Measurements from ENCODE around the gene SETDB1. TPM values are rescaled to one million over a fixed set of nuclear protein-coding genes. Genes with fewer than 3 reads are reported as not detected.

Gene SETDB1
- total RNA-seq, 2 donors from 2014 or later: 68.6 to 73.5 TPM

- H3K4me1 ChIP-seq (ENCODE audit: control insufficient read depth, insufficient read depth, low read length): no peaks in the 10 kb centered on the region
- 86% methylated on average over 5 of the region's 6 CpGs; no CpG with 5 or more reads in 1 of the 2 experiments for WGBS, 2 experiments (ENCODE audit: insufficient coverage in 1 of 2, insufficient read length in 1 of 2)
- Mint-ChIP-seq H3K36me3 (ENCODE audit: low read depth) (peaks cover 74% of the 10 kb centered on the region), H3K4me1 (peaks cover 10% of the 10 kb centered on the region), H3K4me3 (no peak overlapping the region), H3K9me3 (no peaks in the 10 kb centered on the region), H3K27ac (no peak overlapping the region), H3K27me3 (ENCODE audit: insufficient read depth) (no peaks in the 10 kb centered on the region)
- H3K4me3 ChIP-seq (ENCODE audit: low read length): no peak overlapping the region
- H3K36me3 ChIP-seq (ENCODE audit: control insufficient read depth, insufficient read depth, low read length): peaks cover 78% of the 10 kb centered on the region
- no peak overlapping the region for H3K9ac ChIP-seq (ENCODE audit: extremely low read depth, low read length, poor library complexity, severe bottlenecking)
- TF ChIP-seq CTCF (conservative IDR thresholded peaks at IDR 0.05): no peak
- DNase-seq: no peak
- H3K9me3 ChIP-seq (ENCODE audit: control insufficient read depth, low read length): no peaks in the 10 kb centered on the region
- H3K27ac ChIP-seq (ENCODE audit: low read depth, low read length): no peak overlapping the region
- no peaks in the 10 kb centered on the region for H3K27me3 ChIP-seq (ENCODE audit: control insufficient read depth, insufficient read depth, low read length, poor library complexity, severe bottlenecking)
Observed at GRCh38 chr1:150966011-150966410, 39.8 kb downstream of the SETDB1 start.

- no peaks in the 10 kb centered on the region for H3K27me3 ChIP-seq (ENCODE audit: control insufficient read depth, insufficient read depth, low read length, poor library complexity, severe bottlenecking)
- no peaks in the 10 kb centered on the region for H3K9me3 ChIP-seq (ENCODE audit: control insufficient read depth, low read length)
- Mint-ChIP-seq H3K27me3 (ENCODE audit: insufficient read depth) (no peaks in the 10 kb centered on the region), H3K4me3 (no peak overlapping the region), H3K36me3 (ENCODE audit: low read depth) (peaks cover 58% of the 10 kb centered on the region), H3K4me1 (peaks cover 29% of the 10 kb centered on the region), H3K9me3 (no peaks in the 10 kb centered on the region), H3K27ac (no peak overlapping the region)
- no peak overlapping the region for H3K27ac ChIP-seq (ENCODE audit: low read depth, low read length)
- DNase-seq: no peak
- TF ChIP-seq CTCF (conservative IDR thresholded peaks at IDR 0.05): no peak
- WGBS, 2 experiments (ENCODE audit: insufficient coverage in 1 of 2, insufficient read length in 1 of 2): 95 to 100% methylated on average over 2 to 13 of the region's 13 CpGs
- H3K36me3 ChIP-seq (ENCODE audit: control insufficient read depth, insufficient read depth, low read length): peaks cover 61% of the 10 kb centered on the region
- no peak overlapping the region for H3K4me3 ChIP-seq (ENCODE audit: low read length)
- H3K4me1 ChIP-seq (ENCODE audit: control insufficient read depth, insufficient read depth, low read length): peaks cover 11% of the 10 kb centered on the region
- H3K9ac ChIP-seq (ENCODE audit: extremely low read depth, low read length, poor library complexity, severe bottlenecking): no peak overlapping the region
Observed at GRCh38 chr1:150967936-150968335, 41.8 kb downstream of the SETDB1 start.

GRCh38 chr1:150968491-150968890 lies 42.3 kb downstream of the SETDB1 start:
- H3K27me3 ChIP-seq (ENCODE audit: control insufficient read depth, insufficient read depth, low read length, poor library complexity, severe bottlenecking): no peaks in the 10 kb centered on the region
- H3K36me3 Mint-ChIP-seq (ENCODE audit: low read depth): peaks cover 52% of the 10 kb centered on the region
- no peak overlapping the region for H3K27ac ChIP-seq (ENCODE audit: low read depth, low read length)
- no peaks in the 10 kb centered on the region for H3K27me3 Mint-ChIP-seq (ENCODE audit: insufficient read depth)
- H3K4me1 ChIP-seq (ENCODE audit: control insufficient read depth, insufficient read depth, low read length): peaks cover 14% of the 10 kb centered on the region
- no peak overlapping the region for H3K4me3 ChIP-seq (ENCODE audit: low read length)
- DNase-seq: no peak
- no peak overlapping the region for H3K4me3 Mint-ChIP-seq
- peaks cover 33% of the 10 kb centered on the region for H3K4me1 Mint-ChIP-seq
- H3K27ac Mint-ChIP-seq: peak overlapping the region; percentile 62
- peaks cover 56% of the 10 kb centered on the region for H3K36me3 ChIP-seq (ENCODE audit: control insufficient read depth, insufficient read depth, low read length)
- no peaks in the 10 kb centered on the region for H3K9me3 Mint-ChIP-seq
- no peak for TF ChIP-seq CTCF (conservative IDR thresholded peaks at IDR 0.05)
- no peaks in the 10 kb centered on the region for H3K9me3 ChIP-seq (ENCODE audit: control insufficient read depth, low read length)
- 95 to 100% methylated on average over 1 to 4 of the region's 4 CpGs for WGBS, 2 experiments (ENCODE audit: insufficient coverage in 1 of 2, insufficient read length in 1 of 2)
- no peak overlapping the region for H3K9ac ChIP-seq (ENCODE audit: extremely low read depth, low read length, poor library complexity, severe bottlenecking)
